Stomach (tissue), 4 donors: ENCODE results near the gene SLC36A4.

ENCODE experiments used
- CTCF ChIP-seq, 7 experiments: fragments of 450-650 bp in 4 of 7; fragments of 200-600 bp in 3 of 7; sonication (generic) in 3 of 7; IDR thresholded peaks; one replicate each; pipeline ENCODE4 v1.5.1; 2016 to 2019; ENCODE audit warnings: antibody characterized with exemption in 7 of 7, control low read depth in 2 of 7, mild to moderate bottlenecking in 1 of 7
- POLR2A ChIP-seq, 4 donors: fragments of 450-650 bp; IDR thresholded peaks; one replicate each; pipeline ENCODE4 v1.6.1; 2016; ENCODE audit warnings: antibody characterized with exemption in 4 of 4, control low read depth in 2 of 4, mild to moderate bottlenecking in 1 of 4, moderate library complexity in 1 of 4

- TF ChIP-seq CTCF (IDR thresholded peaks at IDR 0.05) (no peak), POLR2A (IDR thresholded peaks at IDR 0.05) (no peak)
These were observed 64.2 kb downstream of the SLC36A4 start for GRCh38 chr11:93133488-93134109.
